SK-N-SH (cell line): ENCODE measurements around the gene COMMD7. TPM values are rescaled to one million over a fixed set of nuclear protein-coding genes. Genes with fewer than 3 reads are reported as not detected.

Experiments used
- CTCF ChIA-PET: fragments of 300-600, 350-600 bp; formaldehyde crosslinking; extraction: SDS; loops from one replicate; lab custom pipeline; 2021; lab: Yijun Ruan, JAX
- POLR2A ChIA-PET: fragments of 350-600 bp; sonication (Branson Sonifier 250); formaldehyde crosslinking; extraction: SDS; loops from one replicate; lab custom pipeline; 2020; ENCODE audit warnings: antibody characterized with exemption, inconsistent platforms; lab: Yijun Ruan, JAX
- DNase-seq: peaks from one replicate; pipeline ENCODE4 v3.0.0; 2012
- H2AFZ ChIP-seq: fragments of 200-600 bp; sonication (generic); 2 replicates; pipeline ENCODE4 v1.8.1; 2016; ENCODE audit warnings: antibody characterized with exemption, mild to moderate bottlenecking, low read depth
- H3F3A ChIP-seq: fragments of 200-600 bp; sonication (generic); replicated peaks from 2 replicates; pipeline ENCODE3; 2016; ENCODE audit warnings: antibody characterized with exemption, mild to moderate bottlenecking; ENCODE audit not compliant: insufficient read depth
- H3K27ac ChIP-seq, 2 experiments: fragments of 200-500 bp in 1 of 2; fragments of 200-600 bp in 1 of 2; sonication (Bioruptor generic) in 1 of 2; sonication (generic), shearing (Covaris generic) in 1 of 2; 2 replicates each; pipeline versions ENCODE4 v1.5.1 to v1.6.1; 2014 to 2016; ENCODE audit warnings: low read depth in 2 of 2, inconsistent platforms in 1 of 2, low read length in 1 of 2, mild to moderate bottlenecking in 1 of 2, mixed read lengths in 1 of 2
- H3K27me3 ChIP-seq: fragments of 200-600 bp; sonication (generic), shearing (Covaris generic); 2 replicates; pipeline ENCODE4 v1.6.1; 2016; ENCODE audit warnings: mixed run types; ENCODE audit not compliant: insufficient read depth
- H3K36me3 ChIP-seq, 2 experiments: fragments of 200-500 bp in 1 of 2; fragments of 200-600 bp in 1 of 2; sonication (Bioruptor generic) in 1 of 2; sonication (generic) in 1 of 2; replicated peaks in 1 of 2; 2 replicates each; pipeline versions ENCODE3 to v1.5.1; 2014 to 2016; ENCODE audit warnings: low read length in 1 of 2, mild to moderate bottlenecking in 1 of 2; ENCODE audit not compliant: insufficient read depth in 2 of 2, control insufficient read depth in 1 of 2
- H3K4me1 ChIP-seq, 2 experiments: fragments of 200-500 bp in 1 of 2; fragments of 200-600 bp in 1 of 2; sonication (Bioruptor generic) in 1 of 2; sonication (generic), shearing (Covaris generic) in 1 of 2; 2 replicates each; pipeline versions ENCODE4 v1.5.1 to v1.6.1; 2014 to 2016; ENCODE audit warnings: low read depth in 1 of 2, low read length in 1 of 2, mixed run types in 1 of 2; ENCODE audit not compliant: insufficient read depth in 2 of 2, control insufficient read depth in 1 of 2
- H3K4me2 ChIP-seq: fragments of 200-600 bp; sonication (generic), shearing (Covaris generic); 2 replicates; pipeline ENCODE4 v1.6.1; 2017; ENCODE audit warnings: mixed run types
- H3K4me3 ChIP-seq, 2 experiments: fragments of 200-500 bp in 1 of 2; fragments of 200-600 bp in 1 of 2; sonication (Bioruptor generic) in 1 of 2; sonication (generic), shearing (Covaris generic) in 1 of 2; 2 replicates each; pipeline versions ENCODE4 v1.5.1 to v1.8.1; 2014 to 2016; ENCODE audit warnings: low read depth in 2 of 2, inconsistent platforms in 1 of 2, low read length in 1 of 2, mild to moderate bottlenecking in 1 of 2, mixed read lengths in 1 of 2, moderate library complexity in 1 of 2
- H3K79me2 ChIP-seq: fragments of 200-600 bp; sonication (generic); 2 replicates; pipeline ENCODE4 v1.8.1; 2017; ENCODE audit warnings: mild to moderate bottlenecking; ENCODE audit not compliant: insufficient read depth
- H3K9ac ChIP-seq: fragments of 200-600 bp; sonication (generic); 2 replicates; pipeline ENCODE4 v1.6.1; 2017; ENCODE audit warnings: mixed run types
- H3K9me2 ChIP-seq: fragments of 200-600 bp; sonication (generic); 2 replicates; pipeline ENCODE4 v1.6.1; 2017; ENCODE audit warnings: mixed run types
- H3K9me3 ChIP-seq: fragments of 200-600 bp; sonication (generic); 2 replicates; pipeline ENCODE4 v1.6.1; 2017; ENCODE audit warnings: mixed run types, mild to moderate bottlenecking, moderate library complexity
- H4K20me1 ChIP-seq: fragments of 200-600 bp; sonication (generic); 2 replicates; pipeline ENCODE4 v1.6.1; 2017; ENCODE audit warnings: mild to moderate bottlenecking, mixed run types; ENCODE audit not compliant: insufficient read depth
- CHD2 ChIP-seq: fragments of 150-350 bp; IDR thresholded peaks from 2 replicates; pipeline ENCODE4 v1.6.1; 2018; ENCODE audit warnings: low read length; ENCODE audit not compliant: partially characterized antibody
- ELF1 ChIP-seq: IDR thresholded peaks from 2 replicates; pipeline ENCODE4 v1.4.0; 2012
- EP300 ChIP-seq, 2 experiments: IDR thresholded peaks; 2 replicates each; pipeline versions ENCODE4 v1.4.0 to v1.6.1; 2012; ENCODE audit warnings: borderline replicate concordance in 1 of 2, low read depth in 1 of 2, low read length in 1 of 2
- EZH2phosphoT487 ChIP-seq: fragments of 200-600 bp; sonication (generic); IDR thresholded peaks from 2 replicates; pipeline ENCODE4 v1.6.1; 2017; ENCODE audit warnings: low read depth, mixed run types, mild to moderate bottlenecking, antibody characterized with exemption, moderate library complexity, borderline replicate concordance
- GABPA ChIP-seq: IDR thresholded peaks from 2 replicates; pipeline ENCODE4 v1.4.0; 2012; ENCODE audit warnings: low read depth, mild to moderate bottlenecking
- GATA2 ChIP-seq: sonication (generic); formaldehyde crosslinking; IDR thresholded peaks from 2 replicates; pipeline ENCODE4 v1.5.0; 2020; ENCODE audit warnings: mild to moderate bottlenecking, missing genetic modification reagents
- JUND ChIP-seq: IDR thresholded peaks from 2 replicates; pipeline ENCODE4 v1.4.0; 2012
- MEF2A ChIP-seq: IDR thresholded peaks from 2 replicates; pipeline ENCODE4 v1.4.0; 2012; ENCODE audit warnings: low read depth, borderline replicate concordance
- NFIC ChIP-seq: IDR thresholded peaks from 2 replicates; pipeline ENCODE4 v1.4.0; 2012; ENCODE audit warnings: borderline replicate concordance
- NRF1 ChIP-seq: IDR thresholded peaks from 2 replicates; pipeline ENCODE4 v1.6.1; 2012; ENCODE audit warnings: low read depth, mild to moderate bottlenecking, low read length
- POLR2AphosphoS5 ChIP-seq: IDR thresholded peaks from 2 replicates; pipeline ENCODE4 v1.6.1; 2012; ENCODE audit warnings: low read depth, low read length
- RXRA ChIP-seq: IDR thresholded peaks from 2 replicates; pipeline ENCODE4 v1.4.0; 2012; ENCODE audit warnings: low read depth, mild to moderate bottlenecking, borderline replicate concordance
- SIN3A ChIP-seq: IDR thresholded peaks from 2 replicates; pipeline ENCODE4 v1.6.1; 2012; ENCODE audit warnings: low read depth, mild to moderate bottlenecking, low read length, moderate library complexity, borderline replicate concordance
- SMC3 ChIP-seq: IDR thresholded peaks from 2 replicates; pipeline ENCODE4 v1.6.1; 2012; ENCODE audit warnings: low read depth, low read length, improper control_type of control experiment
- TAF1 ChIP-seq: IDR thresholded peaks from 2 replicates; pipeline ENCODE4 v1.6.1; 2012; ENCODE audit warnings: low read depth, mild to moderate bottlenecking, low read length, moderate library complexity, borderline replicate concordance
- YY1 ChIP-seq: IDR thresholded peaks from 2 replicates; pipeline ENCODE4 v1.4.0; 2012; ENCODE audit warnings: low read depth, mild to moderate bottlenecking
- WGBS: methylation state at CpG from one replicate; pipeline ENCODE4 v1.1.6; 2017; ENCODE audit warnings: low lambda C conversion rate; 5-methylcytosine and 5-hydroxymethylcytosine counted together
- polyA plus RNA-seq, 3 experiments: library from polyadenylated mRNA; depleted of rRNA; stranded (reverse); fragments of >200 nt; gene quantifications; 2 replicates each; pipeline ENCODE4 v1.2.3, GENCODE V29; 2012
- TF ChIP-seq, protein P1 (sequence below): IDR thresholded peaks from 2 replicates; pipeline ENCODE4 v1.4.0; 2012; ENCODE audit warnings: low read depth, borderline replicate concordance
- TF ChIP-seq, protein P2 (sequence below): fragments of 200-600 bp; sonication (generic); IDR thresholded peaks from 2 replicates; pipeline ENCODE4 v1.6.1; 2017; ENCODE audit warnings: antibody characterized with exemption, mild to moderate bottlenecking, moderate library complexity
- TF ChIP-seq, protein P3 (sequence below): IDR thresholded peaks from 2 replicates; pipeline ENCODE4 v1.4.0; 2012; ENCODE audit warnings: low read depth, borderline replicate concordance

The COMMD7 gene
- polyA plus RNA-seq, 1 of the 3 experiments (the other 2 are of a cell fraction) = 38.0 TPM

GRCh38 chr20:32773855-32774254 lies 30.6 kb upstream of the COMMD7 start:
- no peaks in the 10 kb centered on the region for H3F3A ChIP-seq
- H3K4me1 ChIP-seq = peaks cover 0 to 16% of the 10 kb centered on the region in 2 experiments; a peak in 3 of 4 replicates
- H3K9ac ChIP-seq = no peak overlapping the region
- TF ChIP-seq, protein P1, sequence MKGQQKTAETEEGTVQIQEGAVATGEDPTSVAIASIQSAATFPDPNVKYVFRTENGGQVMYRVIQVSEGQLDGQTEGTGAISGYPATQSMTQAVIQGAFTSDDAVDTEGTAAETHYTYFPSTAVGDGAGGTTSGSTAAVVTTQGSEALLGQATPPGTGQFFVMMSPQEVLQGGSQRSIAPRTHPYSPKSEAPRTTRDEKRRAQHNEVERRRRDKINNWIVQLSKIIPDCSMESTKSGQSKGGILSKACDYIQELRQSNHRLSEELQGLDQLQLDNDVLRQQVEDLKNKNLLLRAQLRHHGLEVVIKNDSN = no peak
- TF ChIP-seq NFIC (no peak), TAF1 (no peak), GATA2 (CRISPR knock-in tag) (no peak), MEF2A (no peak), NRF1 (no peak), GABPA (no peak), JUND (no peak), ELF1 (no peak), RXRA (no peak), CHD2 (no peak), EZH2phosphoT487 (no peak)
- TF ChIP-seq, protein P2, sequence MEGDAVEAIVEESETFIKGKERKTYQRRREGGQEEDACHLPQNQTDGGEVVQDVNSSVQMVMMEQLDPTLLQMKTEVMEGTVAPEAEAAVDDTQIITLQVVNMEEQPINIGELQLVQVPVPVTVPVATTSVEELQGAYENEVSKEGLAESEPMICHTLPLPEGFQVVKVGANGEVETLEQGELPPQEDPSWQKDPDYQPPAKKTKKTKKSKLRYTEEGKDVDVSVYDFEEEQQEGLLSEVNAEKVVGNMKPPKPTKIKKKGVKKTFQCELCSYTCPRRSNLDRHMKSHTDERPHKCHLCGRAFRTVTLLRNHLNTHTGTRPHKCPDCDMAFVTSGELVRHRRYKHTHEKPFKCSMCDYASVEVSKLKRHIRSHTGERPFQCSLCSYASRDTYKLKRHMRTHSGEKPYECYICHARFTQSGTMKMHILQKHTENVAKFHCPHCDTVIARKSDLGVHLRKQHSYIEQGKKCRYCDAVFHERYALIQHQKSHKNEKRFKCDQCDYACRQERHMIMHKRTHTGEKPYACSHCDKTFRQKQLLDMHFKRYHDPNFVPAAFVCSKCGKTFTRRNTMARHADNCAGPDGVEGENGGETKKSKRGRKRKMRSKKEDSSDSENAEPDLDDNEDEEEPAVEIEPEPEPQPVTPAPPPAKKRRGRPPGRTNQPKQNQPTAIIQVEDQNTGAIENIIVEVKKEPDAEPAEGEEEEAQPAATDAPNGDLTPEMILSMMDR = no peak
- TF ChIP-seq, protein P3, sequence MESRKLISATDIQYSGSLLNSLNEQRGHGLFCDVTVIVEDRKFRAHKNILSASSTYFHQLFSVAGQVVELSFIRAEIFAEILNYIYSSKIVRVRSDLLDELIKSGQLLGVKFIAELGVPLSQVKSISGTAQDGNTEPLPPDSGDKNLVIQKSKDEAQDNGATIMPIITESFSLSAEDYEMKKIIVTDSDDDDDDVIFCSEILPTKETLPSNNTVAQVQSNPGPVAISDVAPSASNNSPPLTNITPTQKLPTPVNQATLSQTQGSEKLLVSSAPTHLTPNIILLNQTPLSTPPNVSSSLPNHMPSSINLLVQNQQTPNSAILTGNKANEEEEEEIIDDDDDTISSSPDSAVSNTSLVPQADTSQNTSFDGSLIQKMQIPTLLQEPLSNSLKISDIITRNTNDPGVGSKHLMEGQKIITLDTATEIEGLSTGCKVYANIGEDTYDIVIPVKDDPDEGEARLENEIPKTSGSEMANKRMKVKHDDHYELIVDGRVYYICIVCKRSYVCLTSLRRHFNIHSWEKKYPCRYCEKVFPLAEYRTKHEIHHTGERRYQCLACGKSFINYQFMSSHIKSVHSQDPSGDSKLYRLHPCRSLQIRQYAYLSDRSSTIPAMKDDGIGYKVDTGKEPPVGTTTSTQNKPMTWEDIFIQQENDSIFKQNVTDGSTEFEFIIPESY = no peak
- no peak overlapping the region for H2AFZ ChIP-seq
- H3K79me2 ChIP-seq = peaks cover 7% of the 10 kb centered on the region; the same call in 1 of the 2 replicates
- no peaks in the 10 kb centered on the region for H3K36me3 ChIP-seq
- WGBS = 97% methylated on average over 8 of the region's 8 CpGs
- CTCF ChIA-PET = interaction anchor here (1.6 kb wide), 1 partner anchor 16 kb away, joined by 7 read pairs; no protein-coding TSS in a partner anchor
- H3K27me3 ChIP-seq = no peaks in the 10 kb centered on the region
- H4K20me1 ChIP-seq = no peaks in the 10 kb centered on the region
- no peak overlapping the region for H3K4me2 ChIP-seq
- DNase-seq = no peak
- POLR2A ChIA-PET = no interaction called here
- no peak overlapping the region for H3K4me3 ChIP-seq
- H3K9me3 ChIP-seq = no peaks in the 10 kb centered on the region
- H3K9me2 ChIP-seq = no peaks in the 10 kb centered on the region
- H3K27ac ChIP-seq = no peak overlapping the region

GRCh38 chr20:32773223-32773622 lies 30.0 kb upstream of the COMMD7 start:
- CTCF ChIA-PET = interaction anchor here (1.3 to 1.6 kb wide), 2 partner anchors 10 to 17 kb away, joined by 3 to 7 read pairs; no protein-coding TSS in a partner anchor
- H3K79me2 ChIP-seq = peaks cover 7% of the 10 kb centered on the region; the same call in 1 of the 2 replicates
- WGBS = 100% methylated on average over 2 of the region's 2 CpGs
- no peak for DNase-seq
- no peak overlapping the region for H3K27ac ChIP-seq
- H3K4me1 ChIP-seq = peaks cover 0 to 16% of the 10 kb centered on the region in 2 experiments; a peak in 3 of 4 replicates
- no peak overlapping the region for H3K4me3 ChIP-seq
- H4K20me1 ChIP-seq = no peaks in the 10 kb centered on the region
- H3F3A ChIP-seq = no peaks in the 10 kb centered on the region
- no peak overlapping the region for H3K4me2 ChIP-seq
- H3K36me3 ChIP-seq = no peaks in the 10 kb centered on the region
- H3K9me2 ChIP-seq = no peaks in the 10 kb centered on the region
- no peaks in the 10 kb centered on the region for H3K9me3 ChIP-seq
- no peak overlapping the region for H2AFZ ChIP-seq
- TF ChIP-seq TAF1 = no peak
- TF ChIP-seq, protein P2 = no peak
- no peak for TF ChIP-seq SMC3
- TF ChIP-seq GATA2 (CRISPR knock-in tag) = no peak
- no peak for TF ChIP-seq YY1
- no peak for TF ChIP-seq EP300 (IDR thresholded peaks at IDR 0.05; ENCODE audit: borderline replicate concordance in 1 of 2, low read depth in 1 of 2, low read length in 1 of 2)
- TF ChIP-seq RXRA = no peak
- no peak for TF ChIP-seq POLR2AphosphoS5
- no peak for TF ChIP-seq NRF1
- TF ChIP-seq SIN3A = no peak
- TF ChIP-seq, all 33 proteins: peak for 0
- Histone ChIP-seq H3K9ac (no peak overlapping the region), H3K27me3 (no peaks in the 10 kb centered on the region)
- POLR2A ChIA-PET = no interaction called here
